Endothelial cell of umbilical vein (primary cell): ENCODE results near the gene PLEKHD1. TPM values are rescaled to one million over a fixed set of nuclear protein-coding genes. Genes with fewer than 3 reads are reported as not detected.

Experiments
- BruUV-seq: library from RNA; stranded (reverse); fragments of 400-500 nt; replicated peaks from 2 replicates; lab custom pipeline; 2021; lab: Mats Ljungman, UMichigan
- CTCF ChIA-PET: fragments of 300-600, 350-600 bp; sonication (Branson Sonifier 250); formaldehyde crosslinking; loops from one replicate; lab custom pipeline; 2021; ENCODE audit warnings: antibody characterized with exemption, inconsistent platforms; lab: Charles Lee
- POLR2A ChIA-PET: fragments of 300-600, 350-600 bp; sonication (Branson Sonifier 250); formaldehyde crosslinking; loops from one replicate; lab custom pipeline; 2021; ENCODE audit warnings: antibody characterized with exemption, inconsistent platforms; lab: Charles Lee
- DNase-seq: peaks from one replicate; pipeline ENCODE4 v3.0.0-alpha.2; 2011; ENCODE audit warnings: low read depth, low spot score
- FAIRE-seq: peaks from 2 replicates; lab custom pipeline; 2011; peaks lifted over from hg19 to GRCh38; lab: Jason Lieb, UNC
- H2AFZ ChIP-seq: 2 replicates; pipeline ENCODE4 v1.6.0; 2012; ENCODE audit warnings: low read depth, low read length, control low read depth, inconsistent platforms
- H3K27ac ChIP-seq: 2 replicates; pipeline ENCODE4 v1.5.1; 2011; ENCODE audit warnings: low read depth, mild to moderate bottlenecking, control low read depth, low read length, moderate library complexity; ENCODE audit not compliant: insufficient read depth
- H3K27me3 ChIP-seq, 2 experiments: 2 replicates each; pipeline versions ENCODE4 v1.6.0 to v1.6.1; 2011; ENCODE audit warnings: low read length in 2 of 2, mixed read lengths in 1 of 2; ENCODE audit not compliant: control insufficient read depth in 2 of 2, insufficient read depth in 2 of 2
- H3K36me3 ChIP-seq, 2 experiments: 2 replicates in 1 of 2; 3 replicates in 1 of 2; pipeline ENCODE4 v1.5.1; 2011; ENCODE audit warnings: low read length in 2 of 2, mild to moderate bottlenecking in 1 of 2, moderate library complexity in 1 of 2; ENCODE audit not compliant: control insufficient read depth in 2 of 2, insufficient read depth in 2 of 2; ENCODE audit errors: extremely low read depth in 1 of 2
- H3K4me1 ChIP-seq: 3 replicates; pipeline ENCODE4 v1.5.1; 2011; ENCODE audit warnings: mild to moderate bottlenecking, low read length; ENCODE audit not compliant: control insufficient read depth, insufficient read depth; ENCODE audit errors: extremely low read depth
- H3K4me2 ChIP-seq: 2 replicates; pipeline ENCODE4 v1.6.1; 2011; ENCODE audit warnings: low read length, control low read depth, mixed read lengths; ENCODE audit not compliant: insufficient read depth
- H3K4me3 ChIP-seq, 3 experiments: fragments of 200-600 bp in 1 of 3; sonication (generic), shearing (Covaris generic) in 1 of 3; replicated peaks in 1 of 3; 2 replicates each; pipeline ENCODE4 v1.5.1; 2011 to 2016; ENCODE audit warnings: control low read depth in 3 of 3, low read length in 3 of 3, mild to moderate bottlenecking in 2 of 3, inconsistent platforms in 1 of 3, low read depth in 1 of 3, moderate library complexity in 1 of 3; ENCODE audit not compliant: insufficient read depth in 1 of 3
- H3K79me2 ChIP-seq: 2 replicates; pipeline ENCODE4 v1.6.0; 2012; ENCODE audit warnings: low read length, inconsistent platforms; ENCODE audit not compliant: control insufficient read depth, insufficient read depth
- H3K9ac ChIP-seq: replicated peaks from 2 replicates; pipeline ENCODE3; 2011; ENCODE audit warnings: low read length, control low read depth; ENCODE audit not compliant: insufficient read depth; ENCODE audit errors: extremely low read depth
- H3K9me1 ChIP-seq: replicated peaks from 3 replicates; pipeline ENCODE4 v1.6.0; 2011; ENCODE audit warnings: mild to moderate bottlenecking, low read length; ENCODE audit not compliant: control insufficient read depth, insufficient read depth; ENCODE audit errors: extremely low read depth
- H3K9me3 ChIP-seq: replicated peaks from 2 replicates; pipeline ENCODE4 v1.5.1; 2012; ENCODE audit warnings: low read length, inconsistent platforms; ENCODE audit not compliant: control insufficient read depth, insufficient read depth
- H4K20me1 ChIP-seq: replicated peaks from 2 replicates; pipeline ENCODE3; 2011; ENCODE audit warnings: mild to moderate bottlenecking, low read length; ENCODE audit not compliant: control insufficient read depth, insufficient read depth; ENCODE audit errors: extremely low read depth
- CTCF ChIP-seq, 2 donors: IDR thresholded peaks; 1 replicate in 1 of 2; 2 replicates in 1 of 2; pipeline ENCODE4 v1.5.1; 2011; ENCODE audit warnings: low read length in 2 of 2, mild to moderate bottlenecking in 2 of 2, moderate library complexity in 2 of 2, control low read depth in 1 of 2, inconsistent platforms in 1 of 2, low read depth in 1 of 2; ENCODE audit not compliant: insufficient read depth in 1 of 2; ENCODE audit errors: extremely low read depth in 1 of 2
- EZH2 ChIP-seq: IDR thresholded peaks from 2 replicates; pipeline ENCODE4 v1.6.1; 2012; ENCODE audit warnings: borderline replicate concordance, low read depth, mild to moderate bottlenecking, moderate library complexity, low read length, inconsistent platforms; ENCODE audit not compliant: severe bottlenecking
- FOS ChIP-seq: IDR thresholded peaks from 2 replicates; pipeline ENCODE4 v1.6.1; 2011; ENCODE audit warnings: mild to moderate bottlenecking, low read length, moderate library complexity, borderline replicate concordance; ENCODE audit not compliant: insufficient read depth
- GATA2 ChIP-seq: IDR thresholded peaks from 2 replicates; pipeline ENCODE4 v1.7.0; 2011; ENCODE audit warnings: low read depth, mild to moderate bottlenecking, moderate library complexity, mixed read lengths, low read length; ENCODE audit not compliant: insufficient read length, insufficient read depth
- JUN ChIP-seq: IDR thresholded peaks from 2 replicates; pipeline ENCODE4 v1.6.1; 2011; ENCODE audit warnings: borderline replicate concordance, low read depth; ENCODE audit not compliant: insufficient read length, insufficient read depth
- MAX ChIP-seq: IDR thresholded peaks from 2 replicates; pipeline ENCODE4 v1.6.1; 2011; ENCODE audit not compliant: insufficient read depth, insufficient read length
- MYC ChIP-seq: IDR thresholded peaks from one replicate; pipeline ENCODE4 v1.6.1; 2011; ENCODE audit warnings: mild to moderate bottlenecking, low read depth, low read length
- POLR2A ChIP-seq: IDR thresholded peaks from 2 replicates; pipeline ENCODE4 v1.6.1; 2012; ENCODE audit warnings: low read depth, mild to moderate bottlenecking, control low read depth, low read length
- POLR2AphosphoS5 ChIP-seq: IDR thresholded peaks from 2 replicates; pipeline ENCODE4 v1.6.1; 2012; ENCODE audit warnings: low read depth, mild to moderate bottlenecking, control low read depth, low read length, moderate library complexity; ENCODE audit not compliant: insufficient read depth
- dilution Hi-C: fragments of 300-500 bp; cut with MboI; formaldehyde crosslinking; loops from one replicate; pipeline ENCODE4 v1.15.0; 2019; ENCODE audit warnings: low sequenced_read_pairs; ENCODE audit not compliant: extremely low pct_ligation_motif_present
- intact Hi-C: fragments of 100-400 bp; cut with micrococcal nuclease; formaldehyde crosslinking; loops from one replicate; pipeline ENCODE4 v1.10.0; 2022
- polyA plus RNA-seq, 4 experiments: library from polyadenylated mRNA; depleted of rRNA in 3 of 4; stranded (reverse) in 3 of 4; unstranded in 1 of 4; fragments of >200 nt; gene quantifications; 2 replicates each; pipeline versions ENCODE4 v1.2.1 to v1.2.3, GENCODE V29; 2011 to 2012; ENCODE audit warnings: missing spikeins in 1 of 4
- total RNA-seq: library from RNA; stranded (reverse); gene quantifications from 2 replicates; pipeline ENCODE4 v1.2.3, GENCODE V29; 2021

The PLEKHD1 gene
- total and polyA plus RNA-seq, 2 donors (not counting 3 experiments of a cell fraction or from before 2014, with no cell fraction given) = 0.01 TPM; not detected in 1

GRCh38 chr14:69542311-69542710 is 57.8 kb downstream of the PLEKHD1 start:
- TF ChIP-seq CTCF (IDR thresholded peaks at IDR 0.05; ENCODE audit: extremely low read depth in 1 of 2, insufficient read depth in 1 of 2, low read depth in 1 of 2, low read length in 2 of 2) = no peak
- no peak for TF ChIP-seq MYC
- no peak for TF ChIP-seq POLR2A
- TF ChIP-seq GATA2 = no peak
- TF ChIP-seq FOS = no peak
- no peak for TF ChIP-seq EZH2
- TF ChIP-seq MAX = no peak
- TF ChIP-seq JUN = no peak
- no peak for TF ChIP-seq POLR2AphosphoS5
- intact Hi-C loops = no loop called here
- no peak for DNase-seq
- Histone ChIP-seq H3K36me3 (no peaks in the 10 kb centered on the region), H2AFZ (no peak overlapping the region), H3K27ac (no peak overlapping the region), H3K9ac (no peak overlapping the region), H3K27me3 (peaks cover 2 to 5% of the 10 kb centered on the region in 2 experiments), H4K20me1 (no peaks in the 10 kb centered on the region), H3K4me2 (no peak overlapping the region), H3K4me1 (no peaks in the 10 kb centered on the region), H3K79me2 (no peaks in the 10 kb centered on the region), H3K9me3 (no peaks in the 10 kb centered on the region), H3K9me1 (no peaks in the 10 kb centered on the region), H3K4me3 (no peak overlapping the region)
- FAIRE-seq = no peak
- ChIA-PET POLR2A (no interaction called here), CTCF (no interaction called here)
- no TSS peak for BruUV-seq
- dilution Hi-C loops = no loop called here
